ENCODE data around the gene MLXIP. TPM values are rescaled to one million over a fixed set of nuclear protein-coding genes. Genes with fewer than 3 reads are reported as not detected.

Gene MLXIP
- total RNA-seq, 3 donors from 2014 or later: 194 to 230 (median 201) TPM

DNA sequence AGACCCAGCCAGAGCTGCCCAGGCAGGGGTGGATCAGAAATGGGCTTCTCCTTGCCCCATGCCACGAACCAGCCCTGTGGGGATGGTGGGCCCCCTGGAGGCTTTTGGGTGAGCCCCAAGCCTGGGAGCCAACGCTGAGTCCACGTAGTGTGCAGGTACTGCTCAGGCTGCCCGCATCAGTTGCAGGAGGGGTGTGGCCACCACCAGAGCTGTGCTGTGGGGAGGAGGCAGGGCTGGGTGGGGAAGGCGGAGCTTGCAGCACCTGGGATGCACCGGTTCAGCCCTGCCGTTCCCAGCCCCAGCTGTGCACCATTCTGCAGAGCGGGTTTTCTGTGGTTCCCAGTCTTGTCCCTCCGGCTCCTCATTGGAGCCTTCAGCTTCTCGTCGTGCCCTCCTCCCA lies 59.1 kb downstream of the MLXIP start:
- DNase-seq: peak in 2 of 3 donors; percentile 51 to 66
- Histone ChIP-seq H3K9me3 (no peaks in the 10 kb centered on the region), H3K4me3 (no peak overlapping the region), H3K36me3 (ENCODE audit: low read depth) (peaks cover 14% of the 10 kb centered on the region), H3K4me1 (ENCODE audit: low read depth) (no peaks in the 10 kb centered on the region)
- intact Hi-C loops (cut with DNase I, micrococcal nuclease): no loop called here
- TF ChIP-seq, protein P1, sequence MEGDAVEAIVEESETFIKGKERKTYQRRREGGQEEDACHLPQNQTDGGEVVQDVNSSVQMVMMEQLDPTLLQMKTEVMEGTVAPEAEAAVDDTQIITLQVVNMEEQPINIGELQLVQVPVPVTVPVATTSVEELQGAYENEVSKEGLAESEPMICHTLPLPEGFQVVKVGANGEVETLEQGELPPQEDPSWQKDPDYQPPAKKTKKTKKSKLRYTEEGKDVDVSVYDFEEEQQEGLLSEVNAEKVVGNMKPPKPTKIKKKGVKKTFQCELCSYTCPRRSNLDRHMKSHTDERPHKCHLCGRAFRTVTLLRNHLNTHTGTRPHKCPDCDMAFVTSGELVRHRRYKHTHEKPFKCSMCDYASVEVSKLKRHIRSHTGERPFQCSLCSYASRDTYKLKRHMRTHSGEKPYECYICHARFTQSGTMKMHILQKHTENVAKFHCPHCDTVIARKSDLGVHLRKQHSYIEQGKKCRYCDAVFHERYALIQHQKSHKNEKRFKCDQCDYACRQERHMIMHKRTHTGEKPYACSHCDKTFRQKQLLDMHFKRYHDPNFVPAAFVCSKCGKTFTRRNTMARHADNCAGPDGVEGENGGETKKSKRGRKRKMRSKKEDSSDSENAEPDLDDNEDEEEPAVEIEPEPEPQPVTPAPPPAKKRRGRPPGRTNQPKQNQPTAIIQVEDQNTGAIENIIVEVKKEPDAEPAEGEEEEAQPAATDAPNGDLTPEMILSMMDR (IDR thresholded peaks at IDR 0.05): no peak
- ATAC-seq: peak; percentile 72

DNA sequence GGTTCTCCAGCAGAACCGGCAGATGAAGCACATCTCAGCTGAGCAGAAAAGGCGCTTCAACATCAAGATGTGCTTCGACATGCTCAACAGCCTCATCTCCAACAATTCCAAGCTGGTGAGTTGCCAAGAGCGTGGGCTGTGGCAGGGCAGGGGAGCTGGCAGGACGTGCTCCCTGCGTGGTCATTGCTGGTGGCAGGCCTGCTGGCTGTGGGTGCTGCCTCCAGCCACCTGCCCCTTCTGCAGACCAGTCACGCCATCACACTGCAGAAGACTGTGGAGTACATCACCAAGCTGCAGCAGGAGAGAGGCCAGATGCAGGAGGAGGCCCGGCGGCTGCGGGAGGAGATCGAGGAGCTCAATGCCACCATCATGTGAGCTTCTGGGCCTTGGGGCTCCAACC lies 59.6 kb downstream of the MLXIP start:
- no peaks in the 10 kb centered on the region for H3K4me1 ChIP-seq (ENCODE audit: low read depth)
- DNase-seq (no peak), ATAC-seq (no peak)
- peaks cover 15% of the 10 kb centered on the region for H3K36me3 ChIP-seq (ENCODE audit: low read depth)
- intact Hi-C loops (cut with DNase I, micrococcal nuclease): no loop called here
- TF ChIP-seq, protein P1 (IDR thresholded peaks at IDR 0.05): no peak
- H3K9me3 ChIP-seq: no peaks in the 10 kb centered on the region
- H3K4me3 ChIP-seq: no peak overlapping the region

DNA sequence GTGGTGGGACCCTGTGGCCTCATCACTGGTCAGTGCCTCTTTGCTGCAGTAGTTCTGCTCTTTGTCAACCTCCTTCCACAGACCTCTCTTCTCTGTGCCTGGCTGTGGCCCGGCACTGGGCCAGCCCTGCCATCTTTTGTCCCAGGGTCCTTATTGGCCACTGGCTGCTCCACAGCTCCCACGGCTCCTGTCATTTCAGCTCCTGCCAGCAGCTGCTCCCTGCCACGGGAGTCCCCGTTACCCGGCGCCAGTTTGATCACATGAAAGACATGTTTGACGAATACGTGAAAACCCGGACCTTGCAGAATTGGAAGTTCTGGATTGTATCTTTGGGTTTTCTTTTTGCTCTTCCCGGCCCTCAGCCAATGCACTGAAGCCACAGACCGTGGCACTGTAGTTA lies 60.1 kb downstream of the MLXIP start:
- intact Hi-C loops (cut with DNase I, micrococcal nuclease): no loop called here
- Histone ChIP-seq H3K9me3 (no peaks in the 10 kb centered on the region), H3K36me3 (ENCODE audit: low read depth) (peaks cover 15% of the 10 kb centered on the region), H3K4me3 (no peak overlapping the region), H3K4me1 (ENCODE audit: low read depth) (no peaks in the 10 kb centered on the region)
- TF ChIP-seq, protein P1 (IDR thresholded peaks at IDR 0.05): no peak
- DNase-seq: no peak
- no peak for ATAC-seq

DNA sequence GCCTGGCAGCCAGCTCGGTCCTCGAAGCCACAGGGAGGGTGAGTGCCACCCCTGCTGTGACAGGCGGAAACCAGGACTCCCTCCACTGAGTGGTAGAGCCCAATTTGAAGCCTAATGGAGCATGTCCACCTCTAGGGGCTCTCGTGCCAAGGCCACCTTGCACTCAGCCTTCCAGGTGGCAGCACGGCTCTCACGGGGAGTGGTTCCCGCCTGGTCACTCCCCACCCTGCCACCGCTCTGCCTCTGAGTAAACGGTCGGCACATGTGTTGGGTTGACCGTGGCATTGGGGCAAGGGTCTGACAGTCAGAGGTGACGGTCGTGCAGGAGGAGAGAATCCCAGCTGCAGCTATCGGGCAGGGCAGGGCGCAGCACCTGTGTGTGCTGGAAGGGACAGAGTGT lies 60.7 kb downstream of the MLXIP start:
- H3K4me1 ChIP-seq (ENCODE audit: low read depth): no peaks in the 10 kb centered on the region
- no peak overlapping the region for H3K4me3 ChIP-seq
- DNase-seq: no peak
- ATAC-seq: no peak
- H3K36me3 ChIP-seq (ENCODE audit: low read depth): peaks cover 15% of the 10 kb centered on the region
- H3K9me3 ChIP-seq: no peaks in the 10 kb centered on the region
- TF ChIP-seq, protein P1 (IDR thresholded peaks at IDR 0.05): no peak
- intact Hi-C loops (cut with DNase I, micrococcal nuclease): no loop called here

DNA sequence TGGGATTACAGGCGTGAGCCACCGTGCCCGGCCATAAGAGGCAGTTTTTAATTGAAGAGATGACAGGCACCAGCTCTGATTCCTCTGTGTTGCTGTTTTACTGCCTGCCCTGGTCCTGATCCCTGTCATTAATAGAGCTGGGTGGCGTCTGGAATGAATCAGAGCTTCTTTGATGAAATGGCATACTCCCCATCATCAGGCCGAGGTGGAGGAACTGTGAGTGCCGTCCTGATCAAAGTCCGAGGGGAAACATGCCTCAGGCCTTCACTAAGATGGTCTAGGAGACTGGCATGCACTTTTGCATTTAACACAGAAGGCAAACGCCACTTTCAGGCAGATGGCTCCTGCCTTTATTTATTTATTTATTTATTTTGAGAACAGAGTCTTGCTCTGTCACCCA lies 61.4 kb downstream of the MLXIP start:
- Histone ChIP-seq H3K36me3 (ENCODE audit: low read depth) (peaks cover 15% of the 10 kb centered on the region), H3K9me3 (no peaks in the 10 kb centered on the region), H3K4me1 (ENCODE audit: low read depth) (no peaks in the 10 kb centered on the region), H3K4me3 (no peak overlapping the region)
- ATAC-seq (peak; percentile 13), DNase-seq (no peak)
- intact Hi-C loops (cut with DNase I, micrococcal nuclease): no loop called here
- TF ChIP-seq, protein P1 (IDR thresholded peaks at IDR 0.05): no peak

Measured in mucosa of descending colon (tissue), 3 donors.